RWPE1 (cell line): ENCODE results near the gene ALKBH2.

ENCODE experiments used
- CTCF ChIA-PET: fragments of 350-600 bp; sonication (Branson Sonifier 250); formaldehyde crosslinking; extraction: SDS; loops from one replicate; lab custom pipeline; 2021; lab: Yijun Ruan, JAX
- POLR2A ChIA-PET: fragments of 400-600 bp; formaldehyde crosslinking; extraction: SDS; loops from one replicate; lab custom pipeline; 2020; ENCODE audit warnings: antibody characterized with exemption; ENCODE audit not compliant: low non-redundant PET; lab: Yijun Ruan, JAX
- DNase-seq: peaks from one replicate; pipeline ENCODE4 v3.0.0; 2012; ENCODE audit warnings: low spot score
- H3K27ac ChIP-seq: fragments of 450-650 bp; 2 replicates; pipeline ENCODE4 v1.5.1; 2017
- TF ChIP-seq, protein P1 (sequence below): fragments of 450-650 bp; conservative IDR thresholded peaks from 2 replicates; pipeline ENCODE4 v1.5.1; 2017; ENCODE audit warnings: low read depth, mild to moderate bottlenecking

Gene ALKBH2

DNA sequence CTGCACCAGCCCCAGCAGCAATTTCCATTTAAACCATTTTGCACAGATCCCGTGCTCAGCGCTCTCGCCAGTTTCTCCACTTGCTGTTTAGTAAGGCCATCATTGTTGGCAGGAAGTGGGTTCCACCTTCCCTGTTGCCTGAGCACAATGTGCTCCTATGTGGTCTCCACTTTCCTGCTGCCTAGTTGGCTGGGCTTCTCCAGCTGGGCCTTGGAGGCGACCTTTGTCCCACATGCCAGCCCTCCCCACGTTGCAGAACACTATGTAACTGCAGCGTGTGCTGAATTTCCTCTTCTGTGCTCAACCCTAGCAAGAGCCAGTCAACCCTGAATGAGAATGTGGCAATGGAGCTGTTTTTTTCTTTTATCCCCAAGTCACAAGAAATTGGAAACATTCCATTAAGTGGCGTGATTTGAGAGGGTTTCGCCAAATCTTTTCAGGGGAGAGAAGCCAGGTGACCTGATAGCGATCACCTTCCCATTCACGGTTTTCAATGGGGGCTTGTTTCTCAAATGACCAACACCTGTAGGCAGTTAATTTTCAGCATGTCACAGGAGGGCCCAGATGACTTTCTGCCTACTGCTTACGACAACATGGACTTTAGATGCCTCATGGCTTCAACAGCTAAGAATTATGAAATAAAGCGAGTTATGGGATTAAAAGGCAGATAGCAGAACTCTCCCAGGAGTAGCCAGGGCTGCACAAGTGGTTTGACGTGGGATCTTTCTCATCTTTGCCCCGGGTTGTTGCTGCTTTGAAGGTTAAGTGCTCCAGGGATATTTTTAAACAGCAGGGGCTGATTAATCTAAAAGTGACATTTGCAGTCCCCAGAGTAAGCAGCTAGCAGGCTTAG is 22.7 kb upstream of the ALKBH2 start, which contains the start of gene ACACB:
ACACB (plus strand) TSS at position 830 of the 853 bp plus-strand sequence. CDS start 22,819 bp downstream, outside the sequence.
- TF ChIP-seq, protein P1, sequence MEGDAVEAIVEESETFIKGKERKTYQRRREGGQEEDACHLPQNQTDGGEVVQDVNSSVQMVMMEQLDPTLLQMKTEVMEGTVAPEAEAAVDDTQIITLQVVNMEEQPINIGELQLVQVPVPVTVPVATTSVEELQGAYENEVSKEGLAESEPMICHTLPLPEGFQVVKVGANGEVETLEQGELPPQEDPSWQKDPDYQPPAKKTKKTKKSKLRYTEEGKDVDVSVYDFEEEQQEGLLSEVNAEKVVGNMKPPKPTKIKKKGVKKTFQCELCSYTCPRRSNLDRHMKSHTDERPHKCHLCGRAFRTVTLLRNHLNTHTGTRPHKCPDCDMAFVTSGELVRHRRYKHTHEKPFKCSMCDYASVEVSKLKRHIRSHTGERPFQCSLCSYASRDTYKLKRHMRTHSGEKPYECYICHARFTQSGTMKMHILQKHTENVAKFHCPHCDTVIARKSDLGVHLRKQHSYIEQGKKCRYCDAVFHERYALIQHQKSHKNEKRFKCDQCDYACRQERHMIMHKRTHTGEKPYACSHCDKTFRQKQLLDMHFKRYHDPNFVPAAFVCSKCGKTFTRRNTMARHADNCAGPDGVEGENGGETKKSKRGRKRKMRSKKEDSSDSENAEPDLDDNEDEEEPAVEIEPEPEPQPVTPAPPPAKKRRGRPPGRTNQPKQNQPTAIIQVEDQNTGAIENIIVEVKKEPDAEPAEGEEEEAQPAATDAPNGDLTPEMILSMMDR, result no peak
- DNase-seq, result no peak
- CTCF ChIA-PET, result interaction anchor here (0.5 kb wide), 1 partner anchor 233 kb away, joined by 3 read pairs; no protein-coding TSS in a partner anchor
- H3K27ac ChIP-seq, result no peak within 1 kb of the TSS
- POLR2A ChIA-PET, result no interaction called here

DNA sequence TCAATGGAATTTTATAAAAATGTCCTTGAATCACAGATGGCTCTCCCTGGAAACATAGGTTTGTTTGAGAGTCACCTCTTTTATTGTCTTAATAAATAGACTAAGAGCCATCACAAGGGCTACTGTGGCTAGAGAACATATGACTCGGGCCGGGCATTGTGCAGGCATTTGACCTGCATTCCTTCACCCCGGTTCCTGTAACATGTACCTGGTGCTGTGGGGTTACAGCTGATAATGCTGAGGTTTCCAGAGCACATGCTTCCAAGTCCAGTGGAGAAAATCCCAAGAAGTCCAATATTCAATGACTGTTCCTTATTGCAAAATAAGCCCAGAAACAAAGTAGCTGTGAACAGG is 22.1 kb upstream of the ALKBH2 start:
- no peak for DNase-seq
- CTCF ChIA-PET, result interaction anchor here (0.5 kb wide), 1 partner anchor 233 kb away, joined by 3 read pairs; no protein-coding TSS in a partner anchor
- POLR2A ChIA-PET, result no interaction called here
- no peak overlapping the region for H3K27ac ChIP-seq
- TF ChIP-seq, protein P1, result no peak

DNA sequence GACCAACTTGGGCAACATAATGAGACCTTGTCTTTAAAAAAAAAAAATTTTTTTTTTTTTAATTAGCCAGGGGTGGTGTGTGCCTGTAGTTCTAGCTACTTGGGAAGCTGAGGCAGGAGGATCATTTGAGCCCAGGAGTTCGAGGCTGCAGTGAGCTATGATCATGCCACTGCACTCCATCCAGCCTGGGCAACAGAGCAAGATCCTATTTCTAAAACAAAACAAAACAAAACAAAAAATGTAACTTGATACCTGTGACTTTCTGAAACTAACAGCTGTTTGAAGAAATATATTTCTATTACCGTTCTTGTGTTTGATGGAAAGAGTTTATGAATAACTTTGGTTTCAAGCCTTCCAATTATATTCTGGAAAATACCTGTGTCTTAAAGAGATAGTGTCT is 21.4 kb upstream of the ALKBH2 start:
- ChIA-PET CTCF (no interaction called here), POLR2A (no interaction called here)
- no peak for DNase-seq
- no peak overlapping the region for H3K27ac ChIP-seq
- TF ChIP-seq, protein P1, result no peak

DNA sequence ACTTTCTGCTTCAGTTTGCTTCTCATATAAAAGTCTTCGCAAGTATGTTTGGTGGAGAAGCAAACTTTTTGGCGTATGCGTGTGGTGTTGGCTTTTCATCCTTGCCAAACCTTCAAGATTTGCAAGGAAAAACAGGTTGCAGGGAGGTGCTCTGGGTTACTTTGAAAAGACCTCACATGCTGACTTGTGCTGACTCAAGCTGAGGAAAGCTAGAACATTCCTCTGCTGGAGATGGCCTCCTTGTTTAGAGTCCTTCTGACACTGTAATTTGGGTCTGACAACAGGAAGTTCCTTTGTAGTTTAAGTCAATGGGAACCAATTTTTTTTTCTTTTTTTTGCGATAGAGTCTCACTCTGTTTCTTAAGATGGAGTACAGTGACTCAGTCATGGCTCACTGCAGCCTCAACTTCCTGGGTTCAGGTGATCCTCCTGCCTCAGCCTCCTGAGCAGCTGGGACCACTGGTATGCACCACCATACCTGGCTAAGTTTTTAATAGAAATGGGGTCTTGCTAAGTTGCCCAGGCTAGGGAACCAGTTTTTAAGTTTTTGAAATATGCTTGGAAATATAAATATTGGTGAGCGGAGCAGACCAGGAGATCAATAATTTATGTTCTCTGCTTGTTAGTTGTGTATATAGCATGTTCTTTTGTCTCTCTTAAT is 20.5 kb upstream of the ALKBH2 start:
- TF ChIP-seq, protein P1, result no peak
- no peak for DNase-seq
- H3K27ac ChIP-seq, result no peak overlapping the region
- POLR2A ChIA-PET, result no interaction called here
- CTCF ChIA-PET, result no interaction called here

DNA sequence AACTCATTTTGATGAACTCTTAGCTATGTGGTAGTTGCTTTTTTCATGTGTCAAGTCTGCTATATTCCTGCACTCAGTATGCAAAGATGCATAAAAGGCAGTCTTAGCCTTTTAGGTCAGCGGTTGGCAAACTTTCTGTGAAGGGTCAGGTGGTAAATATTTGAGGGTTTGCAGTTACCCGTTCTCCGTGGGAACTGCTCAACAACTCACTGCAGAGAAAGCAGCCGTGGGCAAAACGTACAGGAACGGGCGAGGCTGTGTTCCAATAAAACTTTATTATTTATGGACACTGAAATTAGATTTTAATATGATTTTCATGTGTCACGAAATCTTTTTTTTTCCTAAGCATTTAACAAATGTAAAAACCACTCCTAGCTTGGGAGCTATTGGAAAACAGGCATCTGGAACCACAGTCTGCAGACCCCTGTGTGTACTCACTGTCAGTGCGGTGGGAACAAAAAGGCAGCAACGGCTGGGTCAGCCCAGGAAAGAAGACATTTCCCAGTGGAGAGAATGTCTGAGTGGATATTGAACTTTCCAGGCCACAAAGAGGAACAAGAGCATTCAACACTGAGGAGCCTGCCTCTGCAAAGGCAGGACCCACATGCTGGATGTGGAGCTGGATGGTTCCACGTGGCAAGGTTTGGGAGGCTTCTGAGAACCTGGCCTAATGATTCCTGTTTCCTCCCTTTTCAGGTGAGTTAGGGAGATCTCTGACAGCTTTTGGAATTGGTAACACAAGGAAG is 19.6 kb upstream of the ALKBH2 start:
- no peak for DNase-seq
- no peak overlapping the region for H3K27ac ChIP-seq
- TF ChIP-seq, protein P1, result no peak
- ChIA-PET POLR2A (no interaction called here), CTCF (interaction anchor here (0.5 to 1.3 kb wide), 7 partner anchors 15 to 533 kb away, joined by 3 to 6 read pairs (median 4); no protein-coding TSS in a partner anchor)

DNA sequence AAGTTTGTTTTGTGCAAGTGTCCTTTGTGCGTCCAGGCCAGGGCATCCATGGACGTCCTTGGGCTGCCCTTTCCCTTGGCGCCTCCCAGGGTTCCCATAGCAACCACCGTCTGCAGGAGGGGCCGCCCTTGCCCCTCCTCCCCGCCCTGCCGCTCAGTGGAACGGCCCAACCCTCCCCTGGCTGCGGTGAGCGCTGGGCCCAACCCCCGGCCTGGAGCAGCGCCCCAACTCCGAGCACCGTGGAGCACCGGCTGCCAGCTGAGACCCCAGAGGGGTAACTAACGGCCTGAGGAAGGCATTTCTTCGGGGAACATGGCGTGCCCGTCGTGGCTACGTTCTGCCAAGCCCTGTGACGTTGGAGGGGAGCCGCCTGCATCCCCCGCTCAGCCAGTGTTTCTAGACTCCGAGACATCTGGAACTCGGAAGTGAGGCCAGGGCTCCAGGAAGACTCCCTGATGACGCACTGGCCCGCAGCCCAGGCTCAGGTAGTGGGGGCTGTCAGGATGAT is 17.8 kb upstream of the ALKBH2 start:
- peak overlapping the region; percentile 90 for H3K27ac ChIP-seq
- ChIA-PET CTCF (interaction anchor here (0.8 kb wide), 1 partner anchor 28 kb away, joined by 9 read pairs; no protein-coding TSS in a partner anchor), POLR2A (no interaction called here)
- TF ChIP-seq, protein P1, result no peak
- peak; percentile 73 for DNase-seq
